Epithelial cell of prostate (primary cell): ENCODE results near the gene NR2F6.

Experiments
- DNase-seq: peaks from one replicate; pipeline ENCODE4 v3.0.0-alpha.2; 2011; ENCODE audit warnings: low read depth, low spot score
- H3K27ac ChIP-seq: fragments of 450-650 bp; 2 replicates; pipeline ENCODE4 v1.5.1; 2017; ENCODE audit warnings: mild to moderate bottlenecking

Gene NR2F6

GRCh38 chr19:17185590-17185989, 60.1 kb downstream of the NR2F6 start:
- DNase-seq = no peak
- no peak overlapping the region for H3K27ac ChIP-seq

GRCh38 chr19:17184371-17184841, 61.3 kb downstream of the NR2F6 start:
- no peak overlapping the region for H3K27ac ChIP-seq
- no peak for DNase-seq

GRCh38 chr19:17183858-17184321, 61.8 kb downstream of the NR2F6 start:
- no peak overlapping the region for H3K27ac ChIP-seq
- DNase-seq = no peak

GRCh38 chr19:17183271-17183761, 62.4 kb downstream of the NR2F6 start:
- H3K27ac ChIP-seq = no peak overlapping the region
- no peak for DNase-seq
